Jurkat, Clone E6-1 (cell line): ENCODE measurements around the gene CFAP97D2. TPM values are rescaled to one million over a fixed set of nuclear protein-coding genes. Genes with fewer than 3 reads are reported as not detected.
"Not testable (repeated sequence)": the region's sequence is repeated elsewhere in the genome, so short reads cannot be mapped to it uniquely, and the experiment has no call there.

Experiments used
- DNase-seq: peaks from one replicate; pipeline ENCODE4 v3.0.0-alpha.2; 2011; ENCODE audit warnings: low read depth, low spot score
- H3K4me3 ChIP-seq: 2 replicates; pipeline ENCODE4 v1.5.1; 2011; ENCODE audit warnings: mild to moderate bottlenecking, low read length, control low read depth, moderate library complexity
- polyA plus RNA-seq: library from polyadenylated mRNA; unstranded; fragments of >200 nt; gene quantifications from one replicate; pipeline ENCODE4 v1.2.1, GENCODE V29; 2012; ENCODE audit warnings: missing spikeins; ENCODE audit not compliant: insufficient read length, insufficient read depth

CFAP97D2 gene
- polyA plus RNA-seq, result not detected

DNA sequence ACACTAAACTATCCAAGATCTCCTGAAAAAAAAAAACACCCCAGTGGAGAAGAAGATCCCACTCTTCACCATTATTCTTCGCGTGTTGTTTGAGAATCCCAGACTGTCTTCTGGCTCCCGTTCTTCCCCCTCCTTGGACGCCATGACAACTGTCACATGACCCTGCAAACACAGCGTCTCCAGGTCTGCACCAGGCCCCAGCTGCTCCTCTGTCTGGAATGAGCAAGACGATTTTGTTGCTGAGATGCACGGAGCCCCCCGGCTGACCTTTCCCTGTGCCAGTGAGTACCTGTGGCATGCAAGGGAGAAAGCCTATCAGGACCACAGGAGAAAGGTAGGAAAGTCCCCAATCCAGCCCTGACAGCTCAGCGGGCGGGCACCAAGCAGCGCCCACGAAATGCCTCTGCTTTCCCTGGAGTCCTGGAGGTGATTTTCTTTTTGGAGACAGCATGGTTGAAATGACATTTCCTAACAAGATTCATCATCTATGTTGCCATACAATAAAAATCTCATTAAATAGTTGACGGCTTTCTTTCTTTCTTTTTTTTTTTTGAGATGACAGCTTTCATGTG is at the start of gene CFAP97D2:
TSS of gene CFAP97D2 (plus strand) at position 171 of the 572 bp plus-strand sequence. CDS start at position 245, 74 bp downstream.
- H3K4me3 ChIP-seq, result no peak within 1 kb of the TSS
- DNase-seq, result no peak

DNA sequence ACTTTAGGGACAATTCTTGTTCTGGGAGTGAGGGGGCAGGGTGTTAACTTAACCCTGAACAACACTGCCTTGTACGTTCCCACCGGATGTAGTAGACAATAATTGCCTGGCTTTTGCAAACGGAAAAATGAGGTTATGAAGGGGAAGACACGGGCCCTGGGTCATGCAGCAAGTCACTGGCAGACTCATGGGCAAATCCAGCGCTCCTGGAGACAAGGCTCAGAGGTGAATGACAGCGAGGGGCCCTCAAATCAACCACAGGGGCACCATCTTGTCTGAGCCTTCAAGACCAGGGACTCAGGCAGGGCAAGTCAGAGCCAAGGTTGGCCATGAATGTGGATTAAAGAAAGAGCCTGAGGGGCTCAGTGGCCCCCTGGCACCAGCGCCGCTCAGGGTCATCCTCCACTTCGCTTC is 49.4 kb upstream of the CFAP97D2 start:
- DNase-seq, result peak; percentile 73

GRCh38 chr13:114130131-114130836 is 48.8 kb upstream of the CFAP97D2 start:
- peak overlapping the region; percentile 82 for H3K4me3 ChIP-seq
- no peak for DNase-seq

More for the DNA sequence above, 49.4 kb upstream of the CFAP97D2 start:
- H3K4me3 ChIP-seq, result peak overlapping the region; percentile 82

GRCh38 chr13:114130837-114131582 is 48.0 kb upstream of the CFAP97D2 start:
- peak; percentile 92 for DNase-seq
- peak overlapping the region; percentile 82 for H3K4me3 ChIP-seq

DNA sequence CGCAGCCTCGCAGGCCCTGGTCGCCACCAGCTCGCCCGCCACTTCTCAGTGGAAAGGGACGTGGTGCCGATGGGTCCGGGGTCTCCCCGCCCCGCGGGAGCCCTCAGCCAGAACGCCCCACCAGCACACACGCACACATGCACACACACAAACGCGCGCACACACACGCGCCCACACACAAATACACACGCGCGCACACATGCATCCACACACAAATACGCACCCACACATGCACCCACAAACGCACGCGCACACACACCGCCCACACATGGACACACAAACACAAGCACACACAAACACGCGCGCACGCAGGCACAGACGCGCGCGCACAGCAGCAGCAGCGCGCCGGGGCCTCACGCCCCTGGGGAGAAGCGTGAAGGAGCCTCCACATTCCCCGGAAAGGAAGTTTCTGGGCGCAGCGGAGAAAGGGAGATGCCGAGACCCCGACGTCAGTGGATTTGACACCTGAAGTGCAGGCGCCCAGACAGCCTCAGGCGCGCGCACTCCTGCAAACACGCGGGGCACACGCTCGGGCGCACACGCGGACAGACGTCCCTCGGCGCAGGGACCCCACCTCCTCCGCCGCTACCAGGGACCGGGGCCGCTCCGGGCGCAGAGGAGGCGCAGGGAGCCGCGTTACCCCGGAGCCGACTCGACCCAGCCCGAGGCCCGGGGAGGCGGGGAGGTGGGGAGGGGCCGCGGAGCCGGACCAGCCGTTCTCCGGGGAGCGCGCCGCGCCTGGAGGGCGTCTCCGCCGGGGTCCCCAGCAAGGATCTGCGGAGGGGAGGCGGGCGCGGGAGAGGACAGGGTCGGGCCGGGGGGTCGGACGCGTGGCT is 47.3 kb upstream of the CFAP97D2 start:
- no peak for DNase-seq
- H3K4me3 ChIP-seq, result peak overlapping the region; percentile 82

DNA sequence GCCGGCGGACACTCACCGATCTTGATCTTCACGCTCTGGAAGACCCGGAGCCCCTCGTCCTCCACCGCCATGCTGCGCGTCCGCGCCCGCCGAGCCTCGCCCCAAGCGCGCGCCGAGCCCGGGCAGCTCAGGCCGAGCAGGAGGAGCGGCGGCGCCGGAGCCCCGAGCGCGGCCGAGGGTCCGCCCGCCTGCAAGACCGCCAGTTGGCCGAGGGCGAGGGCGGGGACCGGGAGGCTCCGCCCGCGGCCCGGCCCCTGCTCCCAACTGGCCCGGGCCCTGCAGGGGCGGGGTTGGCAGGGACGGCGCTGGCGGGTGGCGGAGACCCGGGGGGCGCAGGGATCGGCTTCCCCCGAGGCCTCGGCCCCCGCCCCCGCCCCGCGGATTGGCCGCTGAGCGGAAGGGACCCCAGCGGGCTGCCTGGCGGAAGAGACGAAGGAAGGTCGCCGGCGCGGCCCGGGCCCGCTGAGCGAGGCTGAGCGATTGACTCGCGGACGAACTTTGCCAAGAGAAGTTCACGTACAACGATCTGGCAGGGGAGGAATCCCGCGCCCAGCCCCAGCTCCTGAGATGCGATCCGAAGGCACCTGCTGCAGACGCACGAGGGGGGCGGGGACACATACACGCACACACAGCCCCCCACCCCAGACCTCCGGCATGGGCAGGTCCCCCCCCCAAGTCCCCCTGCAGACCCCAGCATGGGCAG is 46.5 kb upstream of the CFAP97D2 start, which contains the start of gene RASA3:
TSS of gene RASA3 (minus strand) at position 205 of the 703 bp plus-strand sequence. CDS start at position 71, 134 bp downstream.
- peak within 1 kb of the TSS; percentile 82 for H3K4me3 ChIP-seq
- DNase-seq, result no peak

DNA sequence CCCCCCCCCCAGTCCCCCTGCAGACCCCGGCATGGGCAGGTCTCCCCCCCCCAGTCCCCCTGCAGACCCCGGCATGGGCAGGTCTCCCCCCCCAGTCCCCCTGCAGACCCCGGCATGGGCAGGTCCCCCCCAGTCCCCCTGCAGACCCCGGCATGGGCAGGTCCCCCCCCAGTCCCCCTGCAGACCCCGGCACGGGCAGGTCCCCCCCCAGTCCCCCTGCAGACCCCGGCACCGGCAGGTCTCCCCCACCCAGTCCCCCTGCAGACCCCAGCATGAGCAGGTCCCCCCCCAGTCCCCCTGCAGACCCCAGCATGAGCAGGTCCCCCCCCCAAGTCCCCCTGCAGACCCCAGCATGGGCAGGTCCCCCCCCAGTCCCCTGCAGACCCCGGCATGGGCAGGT is 45.9 kb upstream of the CFAP97D2 start:
- not testable (repeated sequence) for DNase-seq, H3K4me3 ChIP-seq

DNA sequence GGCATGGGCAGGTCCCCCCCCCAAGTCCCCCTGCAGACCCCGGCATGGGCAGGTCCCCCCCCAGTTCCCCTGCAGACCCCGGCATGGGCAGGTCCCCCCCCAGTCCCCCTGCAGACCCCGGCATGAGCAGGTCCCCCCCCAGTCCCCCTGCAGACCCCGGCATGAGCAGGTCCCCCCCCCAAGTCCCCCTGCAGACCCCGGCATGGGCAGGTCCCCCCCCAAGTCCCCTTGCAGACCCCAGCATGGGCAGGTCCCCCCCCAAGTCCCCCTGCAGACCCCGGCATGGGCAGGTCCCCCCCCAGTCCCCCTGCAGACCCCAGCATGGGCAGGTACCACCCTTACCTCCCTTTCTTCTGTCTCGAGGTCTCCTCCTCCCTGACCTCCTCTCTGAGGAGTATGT is 45.5 kb upstream of the CFAP97D2 start:
- DNase-seq, H3K4me3 ChIP-seq: not testable (repeated sequence)

GRCh38 chr13:114134111-114134943 is 44.7 kb upstream of the CFAP97D2 start:
- no peak for DNase-seq
- H3K4me3 ChIP-seq, result peak overlapping the region; percentile 5

- H3K4me3 ChIP-seq, result no peak overlapping the region
- DNase-seq, result no peak
Measured at GRCh38 chr13:114134944-114135610, 44.0 kb upstream of the CFAP97D2 start.

DNA sequence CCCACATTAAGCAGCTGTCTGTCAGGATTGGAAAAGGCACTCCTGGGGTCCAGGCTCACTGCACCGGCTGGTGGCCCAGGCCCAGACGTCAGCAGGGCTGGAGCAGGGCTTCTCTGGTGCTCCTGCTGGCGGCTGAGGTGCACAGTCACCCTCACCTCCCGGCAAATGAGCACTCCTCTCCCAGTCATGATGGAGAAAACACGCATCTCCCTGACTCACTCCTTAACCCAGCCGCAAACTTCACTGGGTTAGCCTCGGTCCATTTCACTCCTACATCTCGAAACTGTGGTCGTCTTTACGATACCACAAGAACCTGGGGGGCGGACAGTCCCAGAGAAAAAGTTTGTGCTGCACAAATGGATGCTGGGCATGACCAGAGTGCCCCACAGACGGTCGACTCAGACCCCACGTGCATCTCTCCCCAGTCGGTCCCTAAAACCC is 43.3 kb upstream of the CFAP97D2 start:
- no peak for DNase-seq
- H3K4me3 ChIP-seq, result no peak overlapping the region

- no peak for DNase-seq
- H3K4me3 ChIP-seq, result no peak overlapping the region
Measured at GRCh38 chr13:114136576-114136975, 42.5 kb upstream of the CFAP97D2 start.

DNA sequence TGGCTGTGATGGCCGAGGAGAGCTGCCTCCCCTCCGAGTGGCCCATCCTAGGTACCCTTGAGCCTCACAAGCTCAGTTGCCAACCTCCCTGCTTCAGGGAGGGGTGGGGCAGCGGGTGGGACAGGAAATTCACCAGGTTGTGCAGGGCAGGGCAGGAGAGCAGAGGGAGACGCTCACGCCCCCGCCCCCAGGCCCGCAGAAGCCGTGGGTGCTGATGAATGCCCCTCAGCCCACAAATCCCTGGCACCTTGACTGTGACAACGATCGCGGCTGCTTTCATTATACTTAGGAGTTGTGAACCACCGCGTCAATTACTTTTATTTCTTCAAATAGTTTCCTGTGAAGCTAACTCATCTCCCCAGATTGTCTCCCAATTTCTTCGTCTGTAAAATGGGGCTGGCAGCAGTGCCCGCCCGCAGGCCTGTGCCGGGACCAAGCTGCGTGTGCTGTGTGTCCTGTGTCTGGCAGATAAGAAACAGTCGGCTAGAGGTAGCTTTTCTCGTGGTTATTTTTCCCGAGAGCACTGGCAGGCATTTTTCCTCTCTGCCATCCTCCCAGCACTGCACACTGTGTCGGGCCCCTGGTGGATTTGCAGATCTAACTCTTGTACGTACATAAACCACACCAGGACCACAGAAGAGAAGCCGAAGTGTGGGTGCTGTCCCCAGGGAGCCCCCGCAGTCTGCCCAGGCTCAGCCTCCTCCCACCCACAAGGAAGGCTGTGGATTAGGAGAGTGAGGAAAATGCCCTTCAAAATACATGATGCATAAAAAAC is 38.7 kb upstream of the CFAP97D2 start:
- peak overlapping the region; percentile 41 for H3K4me3 ChIP-seq
- DNase-seq, result peak; percentile 76

DNA sequence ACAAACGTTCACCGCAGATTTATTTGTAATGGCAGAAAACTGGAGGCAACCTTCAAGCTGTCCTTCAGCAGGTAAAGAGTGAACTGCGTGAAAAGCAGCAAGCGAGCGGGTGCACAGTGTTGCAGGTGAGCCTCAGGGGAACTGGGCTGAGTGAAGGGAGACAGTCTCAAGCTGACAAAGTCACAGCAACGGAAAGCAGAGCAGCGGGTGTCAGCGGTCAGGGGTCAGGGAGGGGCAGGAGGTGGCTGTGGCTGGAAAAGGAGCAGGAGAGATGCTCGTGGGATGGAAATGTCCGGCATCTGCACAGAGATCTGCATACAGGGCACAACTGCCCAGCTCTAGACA is 38.2 kb upstream of the CFAP97D2 start:
- no peak for DNase-seq
- peak overlapping the region; percentile 41 for H3K4me3 ChIP-seq

DNA sequence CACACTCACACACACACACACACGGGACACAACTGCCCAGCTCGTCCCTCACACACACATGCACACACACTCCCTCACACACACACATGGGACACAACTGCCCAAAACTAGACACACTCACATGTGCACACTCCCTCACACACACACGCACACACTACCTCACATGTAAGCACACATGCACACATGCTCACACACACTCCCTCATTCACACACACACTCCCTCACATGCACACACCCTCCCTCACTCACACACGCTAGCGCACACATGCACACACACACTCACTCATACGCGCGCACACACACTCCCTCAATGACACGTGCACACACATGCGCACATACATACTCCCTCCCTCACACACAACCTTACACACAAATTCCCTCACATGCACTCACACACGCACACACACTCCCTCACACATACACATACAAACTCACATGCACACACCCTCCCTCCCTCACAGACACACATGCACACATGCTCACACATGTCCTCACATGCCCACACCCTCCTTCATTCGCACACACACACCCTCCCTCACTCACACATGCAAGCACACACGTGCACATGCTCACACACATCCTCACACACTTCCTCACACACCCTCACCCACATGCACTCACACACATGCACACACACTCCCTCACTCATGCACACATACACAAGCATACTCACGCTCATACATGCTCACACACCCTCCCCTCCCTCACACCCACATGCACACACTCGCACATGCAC is 37.6 kb upstream of the CFAP97D2 start:
- no peak for DNase-seq
- H3K4me3 ChIP-seq, result no peak overlapping the region

- no peak for DNase-seq
Measured at GRCh38 chr13:114142137-114142550, 36.9 kb upstream of the CFAP97D2 start.

More at GRCh38 chr13:114142137-114142550, 36.9 kb upstream of the CFAP97D2 start:
- no peak overlapping the region for H3K4me3 ChIP-seq
